Measurements from ENCODE around the gene BCL11A.

The BCL11A gene

GRCh38 chr2:60534052-60534685 is 19.3 kb downstream of the BCL11A start:
- H3K4me3 ChIP-seq (ENCODE audit: low read depth, low read length): no peak overlapping the region
- DNase-seq (ENCODE audit: low read depth): no peak
- peak; percentile 15 for TF ChIP-seq CTCF (conservative IDR thresholded peaks at IDR 0.05; ENCODE audit: low read depth, low read length)

GRCh38 chr2:60533101-60534051 is 20.1 kb downstream of the BCL11A start:
- no peak for TF ChIP-seq CTCF (conservative IDR thresholded peaks at IDR 0.05; ENCODE audit: low read depth, low read length)
- DNase-seq (ENCODE audit: low read depth): peak; percentile 63
- no peak overlapping the region for H3K4me3 ChIP-seq (ENCODE audit: low read depth, low read length)

GRCh38 chr2:60532421-60532820 is 21.0 kb downstream of the BCL11A start:
- no peak for TF ChIP-seq CTCF (conservative IDR thresholded peaks at IDR 0.05; ENCODE audit: low read depth, low read length)
- DNase-seq (ENCODE audit: low read depth): peak; percentile 32
- H3K4me3 ChIP-seq (ENCODE audit: low read depth, low read length): no peak overlapping the region

- no peak for TF ChIP-seq CTCF (conservative IDR thresholded peaks at IDR 0.05; ENCODE audit: low read depth, low read length)
- no peak overlapping the region for H3K4me3 ChIP-seq (ENCODE audit: low read depth, low read length)
- DNase-seq (ENCODE audit: low read depth): no peak
These were observed 21.7 kb downstream of the BCL11A start for GRCh38 chr2:60531701-60532133.

- DNase-seq (ENCODE audit: low read depth): peak; percentile 53
- H3K4me3 ChIP-seq (ENCODE audit: low read depth, low read length): no peak overlapping the region
- TF ChIP-seq CTCF (conservative IDR thresholded peaks at IDR 0.05; ENCODE audit: low read depth, low read length): no peak
These were observed 22.7 kb downstream of the BCL11A start for GRCh38 chr2:60530660-60531281.

GRCh38 chr2:60529785-60530627 is 23.4 kb downstream of the BCL11A start:
- TF ChIP-seq CTCF (conservative IDR thresholded peaks at IDR 0.05; ENCODE audit: low read depth, low read length): no peak
- no peak overlapping the region for H3K4me3 ChIP-seq (ENCODE audit: low read depth, low read length)
- DNase-seq (ENCODE audit: low read depth): no peak
